ENCODE data around the gene PLA2G4A. TPM values are rescaled to one million over a fixed set of nuclear protein-coding genes. Genes with fewer than 3 reads are reported as not detected.
A peak's percentile ranks its signal among the peaks of the same experiment; 100 is the strongest.

Gene PLA2G4A
- total RNA-seq, 2 donors from 2014 or later: 4.7 to 11.2 TPM

DNA sequence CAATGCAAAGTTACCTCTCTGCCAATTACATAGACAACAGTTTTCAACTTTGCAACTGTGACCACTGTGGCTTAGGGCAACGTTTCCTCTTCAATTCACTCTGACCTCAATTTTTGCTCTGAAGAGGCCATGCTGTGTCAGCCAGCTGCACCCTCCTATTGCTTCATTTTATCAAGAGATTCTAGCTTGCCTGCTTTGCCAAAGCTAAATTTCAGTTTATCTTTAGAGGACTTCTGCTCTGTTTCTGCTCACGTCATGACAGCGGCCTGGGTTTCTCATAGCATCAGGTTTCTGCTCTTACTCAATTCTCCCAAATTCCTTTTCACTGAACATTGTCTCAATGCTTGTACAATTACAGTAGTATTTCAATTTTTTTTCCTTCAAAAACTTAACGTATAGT is 154.6 kb downstream of the PLA2G4A start:
- DNase-seq (peak in 2 of 4 donors; percentile 19 to 48), ATAC-seq (peak; percentile 55)
- Histone ChIP-seq H3K9me3 (no peaks in the 10 kb centered on the region), H3K27me3 (no peaks in the 10 kb centered on the region), H3K27ac (no peak overlapping the region), H3K36me3 (replicated peaks in 1 of 2; ENCODE audit: insufficient read depth in 1 of 2, low read depth in 2 of 2) (no peaks in the 10 kb centered on the region), H3K4me3 (no peak overlapping the region), H3K4me1 (no peaks in the 10 kb centered on the region)
- intact Hi-C loops (cut with DNase I): no loop called here
- 65 to 71% methylated on average over 4 of the region's 4 CpGs for WGBS, 2 donors
- no peak for TF ChIP-seq POLR2A (IDR thresholded peaks at IDR 0.05)
- TF ChIP-seq, protein P1, sequence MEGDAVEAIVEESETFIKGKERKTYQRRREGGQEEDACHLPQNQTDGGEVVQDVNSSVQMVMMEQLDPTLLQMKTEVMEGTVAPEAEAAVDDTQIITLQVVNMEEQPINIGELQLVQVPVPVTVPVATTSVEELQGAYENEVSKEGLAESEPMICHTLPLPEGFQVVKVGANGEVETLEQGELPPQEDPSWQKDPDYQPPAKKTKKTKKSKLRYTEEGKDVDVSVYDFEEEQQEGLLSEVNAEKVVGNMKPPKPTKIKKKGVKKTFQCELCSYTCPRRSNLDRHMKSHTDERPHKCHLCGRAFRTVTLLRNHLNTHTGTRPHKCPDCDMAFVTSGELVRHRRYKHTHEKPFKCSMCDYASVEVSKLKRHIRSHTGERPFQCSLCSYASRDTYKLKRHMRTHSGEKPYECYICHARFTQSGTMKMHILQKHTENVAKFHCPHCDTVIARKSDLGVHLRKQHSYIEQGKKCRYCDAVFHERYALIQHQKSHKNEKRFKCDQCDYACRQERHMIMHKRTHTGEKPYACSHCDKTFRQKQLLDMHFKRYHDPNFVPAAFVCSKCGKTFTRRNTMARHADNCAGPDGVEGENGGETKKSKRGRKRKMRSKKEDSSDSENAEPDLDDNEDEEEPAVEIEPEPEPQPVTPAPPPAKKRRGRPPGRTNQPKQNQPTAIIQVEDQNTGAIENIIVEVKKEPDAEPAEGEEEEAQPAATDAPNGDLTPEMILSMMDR (IDR thresholded peaks at IDR 0.05): no peak

DNA sequence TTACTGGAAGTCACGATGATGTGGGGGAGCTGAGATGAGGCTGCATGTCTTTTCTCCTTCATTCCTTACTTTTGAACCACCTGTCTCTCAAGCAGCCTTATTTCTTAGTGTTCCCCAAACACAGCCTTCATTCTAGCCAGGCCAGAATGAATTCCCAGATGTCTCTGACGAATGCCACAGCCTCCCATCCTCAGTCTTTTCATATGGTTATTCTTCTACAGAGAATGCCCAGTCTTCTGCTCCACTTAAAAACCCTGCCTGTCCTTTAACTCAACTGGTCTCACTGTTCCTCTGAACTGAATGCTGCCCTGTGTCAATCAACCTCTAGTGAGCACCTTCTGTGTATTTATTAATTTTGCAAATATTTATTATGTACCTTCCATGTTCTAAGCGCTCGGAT is 156.2 kb downstream of the PLA2G4A start:
- intact Hi-C loops (cut with DNase I): no loop called here
- H3K9me3 ChIP-seq: no peaks in the 10 kb centered on the region
- no peaks in the 10 kb centered on the region for H3K4me1 ChIP-seq
- 62 to 66% methylated on average over 4 of the region's 4 CpGs for WGBS, 2 donors
- no peak for TF ChIP-seq POLR2A (IDR thresholded peaks at IDR 0.05)
- TF ChIP-seq, protein P1 (IDR thresholded peaks at IDR 0.05): no peak
- no peaks in the 10 kb centered on the region for H3K36me3 ChIP-seq (replicated peaks in 1 of 2; ENCODE audit: insufficient read depth in 1 of 2, low read depth in 2 of 2)
- DNase-seq: no peak
- no peak for ATAC-seq
- no peak overlapping the region for H3K27ac ChIP-seq
- no peaks in the 10 kb centered on the region for H3K27me3 ChIP-seq
- H3K4me3 ChIP-seq: no peak overlapping the region

DNA sequence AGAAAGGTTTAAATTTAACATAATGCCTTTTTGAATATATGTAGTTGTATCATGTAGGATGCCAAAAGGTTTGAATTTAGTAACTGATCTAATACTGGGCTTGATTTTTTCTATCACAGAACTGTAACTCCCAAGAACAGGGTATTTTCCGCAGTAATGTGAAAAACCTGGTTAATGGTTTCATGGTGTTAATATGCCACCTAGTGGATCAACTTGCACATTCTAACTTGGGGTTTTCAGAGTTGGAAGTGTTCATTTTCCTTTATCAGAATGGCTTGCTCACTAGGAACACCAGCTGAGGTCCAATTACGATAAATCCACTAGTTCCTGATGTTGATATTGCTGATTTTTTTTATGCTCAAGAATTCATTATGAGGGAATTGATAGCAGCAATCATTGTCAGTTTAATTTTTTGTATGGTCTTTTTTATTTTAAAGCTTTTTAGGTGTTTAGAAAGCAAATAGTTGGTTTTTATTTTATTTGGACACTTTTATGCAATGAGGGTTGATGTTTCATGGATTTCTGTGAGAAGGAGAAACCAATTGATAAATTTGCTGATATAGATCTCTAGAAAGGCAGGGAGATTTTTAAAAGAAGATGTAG is 157.2 kb downstream of the PLA2G4A start:
- peak; percentile 79 for ATAC-seq
- no peaks in the 10 kb centered on the region for H3K4me1 ChIP-seq
- H3K4me3 ChIP-seq: no peak overlapping the region
- H3K9me3 ChIP-seq: no peaks in the 10 kb centered on the region
- H3K36me3 ChIP-seq (replicated peaks in 1 of 2; ENCODE audit: insufficient read depth in 1 of 2, low read depth in 2 of 2): no peaks in the 10 kb centered on the region
- intact Hi-C loops (cut with DNase I): no loop called here
- peak in 1 of 4 donors; percentile 13 for DNase-seq
- WGBS, 2 donors: 0 to 3% methylated on average over 2 of the region's 2 CpGs
- no peaks in the 10 kb centered on the region for H3K27me3 ChIP-seq
- no peak overlapping the region for H3K27ac ChIP-seq
- TF ChIP-seq POLR2A (IDR thresholded peaks at IDR 0.05): no peak
- TF ChIP-seq, protein P1 (IDR thresholded peaks at IDR 0.05): peak; percentile 35 to 82 (median 75)

DNA sequence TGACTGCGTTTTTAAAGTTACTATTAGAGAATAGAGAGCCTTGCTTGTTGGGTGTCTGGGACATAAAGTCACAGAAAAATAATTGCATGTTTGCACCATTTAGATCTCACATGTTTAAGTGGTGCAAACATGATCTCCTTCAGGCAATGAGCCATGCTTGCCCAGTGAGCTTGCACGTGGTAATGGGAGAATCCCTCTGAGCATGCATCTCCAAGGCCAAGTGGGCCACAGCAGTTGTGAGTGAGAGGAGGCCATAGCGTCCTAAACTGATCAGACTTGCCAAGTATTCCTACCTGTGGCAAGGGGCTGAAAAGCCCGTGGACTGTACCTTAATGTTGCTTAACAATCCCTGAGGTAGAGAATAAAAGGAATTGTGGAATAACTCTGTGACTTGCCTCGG is 158.3 kb downstream of the PLA2G4A start:
- Histone ChIP-seq H3K4me3 (no peak overlapping the region), H3K27ac (no peak overlapping the region), H3K9me3 (no peaks in the 10 kb centered on the region), H3K27me3 (no peaks in the 10 kb centered on the region), H3K4me1 (no peaks in the 10 kb centered on the region), H3K36me3 (replicated peaks in 1 of 2; ENCODE audit: insufficient read depth in 1 of 2, low read depth in 2 of 2) (no peaks in the 10 kb centered on the region)
- DNase-seq (no peak), ATAC-seq (no peak)
- 48 to 54% methylated on average over 5 of the region's 5 CpGs for WGBS, 2 donors
- intact Hi-C loops (cut with DNase I): no loop called here
- TF ChIP-seq, protein P1 (IDR thresholded peaks at IDR 0.05): no peak
- no peak for TF ChIP-seq POLR2A (IDR thresholded peaks at IDR 0.05)

DNA sequence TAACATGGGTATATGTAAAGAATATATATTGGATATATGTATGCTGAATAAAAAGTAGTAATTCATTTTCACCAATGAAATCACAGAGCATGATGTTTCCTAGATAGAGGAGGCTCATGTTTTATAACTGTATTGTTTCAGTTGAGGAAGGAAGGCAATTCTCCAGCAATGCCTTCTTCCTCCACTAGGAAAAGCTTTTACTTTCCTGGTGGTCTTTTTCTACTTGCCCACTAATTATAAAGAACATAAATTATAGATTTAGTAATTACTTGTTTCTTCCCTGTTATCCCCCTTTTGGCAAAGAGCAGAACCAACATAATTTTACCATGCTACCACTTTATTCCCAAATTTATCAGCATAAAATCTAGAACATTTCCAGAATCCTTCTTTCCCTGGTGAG is 159.0 kb downstream of the PLA2G4A start:
- intact Hi-C loops (cut with DNase I): no loop called here
- no peaks in the 10 kb centered on the region for H3K27me3 ChIP-seq
- no peaks in the 10 kb centered on the region for H3K36me3 ChIP-seq (replicated peaks in 1 of 2; ENCODE audit: insufficient read depth in 1 of 2, low read depth in 2 of 2)
- no peaks in the 10 kb centered on the region for H3K9me3 ChIP-seq
- H3K4me1 ChIP-seq: no peaks in the 10 kb centered on the region
- H3K27ac ChIP-seq: no peak overlapping the region
- ATAC-seq: no peak
- DNase-seq: no peak
- TF ChIP-seq, protein P1 (IDR thresholded peaks at IDR 0.05): no peak
- no peak for TF ChIP-seq POLR2A (IDR thresholded peaks at IDR 0.05)
- H3K4me3 ChIP-seq: no peak overlapping the region
